ENCODE results near the gene CMTM2. TPM values are rescaled to one million over a fixed set of nuclear protein-coding genes. Genes with fewer than 3 reads are reported as not detected.
A peak's percentile ranks its signal among the peaks of the same experiment; 100 is the strongest.

CMTM2 gene
- total and polyA plus RNA-seq, 2 donors (not counting 1 experiment from before 2014, with no cell fraction given): not detected

DNA sequence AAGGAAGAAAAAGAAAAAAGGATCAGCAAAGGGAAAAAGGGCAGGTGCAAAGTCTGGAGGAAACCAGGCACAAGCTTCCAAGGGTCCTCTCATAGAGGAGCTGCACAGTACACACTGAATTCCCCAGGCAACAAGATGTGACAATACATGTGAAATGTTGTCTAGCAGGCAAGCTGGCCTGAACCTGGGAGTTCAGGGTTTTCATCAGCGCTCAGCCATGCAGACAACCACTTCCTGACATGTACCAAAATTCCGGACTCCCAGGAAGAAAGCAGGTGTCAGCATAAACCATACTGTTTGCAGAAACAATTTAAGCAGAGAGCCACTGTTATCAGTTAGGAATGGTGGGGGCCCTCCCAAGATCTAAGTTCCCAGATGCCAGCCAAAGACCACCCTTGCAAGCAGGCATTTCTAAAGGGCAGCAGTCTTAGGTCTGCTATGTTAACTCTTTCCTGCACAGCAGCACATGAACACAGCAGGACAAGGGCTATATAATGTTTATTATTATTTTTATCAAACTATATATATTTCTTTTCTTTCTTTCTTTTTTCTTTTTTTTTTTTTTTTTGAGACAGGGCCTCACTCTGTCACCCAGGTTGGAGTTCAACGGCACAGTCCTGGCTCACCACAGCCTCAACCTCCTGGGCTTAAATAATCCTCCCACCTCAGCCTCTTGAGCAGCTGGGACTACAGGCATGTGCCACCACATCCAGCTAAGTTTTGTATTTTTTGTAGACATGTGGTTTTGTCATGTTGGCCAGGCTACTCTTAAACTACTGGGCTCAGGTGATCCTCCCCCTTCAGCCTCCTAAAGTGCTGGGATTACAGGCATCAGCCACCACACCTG lies 39.4 kb upstream of the CMTM2 start:
- ChIA-PET CTCF (interaction anchor here (0.9 to 1.4 kb wide), 4 partner anchors 8 to 55 kb away, joined by 3 to 6 read pairs (median 4); no protein-coding TSS in a partner anchor), POLR2A (interaction anchor here (0.7 to 1.5 kb wide), 3 partner anchors 9 to 1874 kb away, joined by 3 to 6 read pairs (median 4); no protein-coding TSS in a partner anchor)
- Histone ChIP-seq H3K27ac (ENCODE audit: low read length in 2 of 2) (no peak overlapping the region), H3K79me2 (ENCODE audit: control insufficient read depth, insufficient read depth, low read length) (no peaks in the 10 kb centered on the region), H3K4me3 (ENCODE audit: control extremely low read depth in 1 of 5, extremely low read depth in 1 of 5, insufficient read depth in 1 of 5, low read depth in 2 of 5, low read length in 4 of 5) (peak overlapping the region in 3 of 5 experiments; percentile 2 to 19 (median 2)), H3K36me3 (replicated peaks in 1 of 2; ENCODE audit: control extremely low read depth in 1 of 2, control insufficient read depth in 1 of 2, extremely low read depth in 1 of 2, insufficient read depth in 2 of 2, low read length in 1 of 2) (no peaks in the 10 kb centered on the region), H3K4me2 (replicated peaks; ENCODE audit: low read depth, low read length, poor library complexity, severe bottlenecking) (peak overlapping the region; percentile 55), H3K9me3 (ENCODE audit: control extremely low read depth in 1 of 3, control insufficient read depth in 2 of 3, insufficient read depth in 1 of 3, low read length in 2 of 3) (no peaks in the 10 kb centered on the region), H2AFZ (ENCODE audit: insufficient read depth, low read depth, low read length, poor library complexity, severe bottlenecking) (no peak overlapping the region), H3K9ac (ENCODE audit: low read length) (no peak overlapping the region), H4K20me1 (ENCODE audit: control insufficient read depth, insufficient read depth, low read length, poor library complexity, severe bottlenecking) (no peaks in the 10 kb centered on the region), H3K27me3 (replicated peaks in 1 of 4; ENCODE audit: control extremely low read depth in 1 of 4, control insufficient read depth in 3 of 4, insufficient read depth in 4 of 4, low read length in 3 of 4) (no peaks in the 10 kb centered on the region), H3K4me1 (ENCODE audit: control insufficient read depth in 2 of 2, insufficient read depth in 2 of 2, low read length in 2 of 2) (peaks cover 38 to 43% of the 10 kb centered on the region in 2 donors)
- no CpG with 5 or more reads among the region's 3 CpGs for WGBS (ENCODE audit: insufficient coverage)
- DNase-seq (peak; percentile 62), ATAC-seq (ENCODE audit: low read depth) (peak; percentile 80)
- Mint-ChIP-seq H3K27ac (peak overlapping the region; percentile 60), H3K4me1 (peaks cover 58% of the 10 kb centered on the region), H3K4me3 (peak overlapping the region; percentile 62), H3K27me3 (no peaks in the 10 kb centered on the region), H3K9me3 (ENCODE audit: insufficient read depth) (no peaks in the 10 kb centered on the region)
- intact Hi-C loops (cut with micrococcal nuclease): loop anchor here (1.0 kb wide), 2 partner anchors 9 to 15 kb away; no protein-coding TSS in a partner anchor
- no peak for TF ChIP-seq EZH2 (IDR thresholded peaks at IDR 0.05; ENCODE audit: borderline replicate concordance, insufficient read depth, low read depth, low read length, poor library complexity, severe bottlenecking)
- TF ChIP-seq, protein P1, sequence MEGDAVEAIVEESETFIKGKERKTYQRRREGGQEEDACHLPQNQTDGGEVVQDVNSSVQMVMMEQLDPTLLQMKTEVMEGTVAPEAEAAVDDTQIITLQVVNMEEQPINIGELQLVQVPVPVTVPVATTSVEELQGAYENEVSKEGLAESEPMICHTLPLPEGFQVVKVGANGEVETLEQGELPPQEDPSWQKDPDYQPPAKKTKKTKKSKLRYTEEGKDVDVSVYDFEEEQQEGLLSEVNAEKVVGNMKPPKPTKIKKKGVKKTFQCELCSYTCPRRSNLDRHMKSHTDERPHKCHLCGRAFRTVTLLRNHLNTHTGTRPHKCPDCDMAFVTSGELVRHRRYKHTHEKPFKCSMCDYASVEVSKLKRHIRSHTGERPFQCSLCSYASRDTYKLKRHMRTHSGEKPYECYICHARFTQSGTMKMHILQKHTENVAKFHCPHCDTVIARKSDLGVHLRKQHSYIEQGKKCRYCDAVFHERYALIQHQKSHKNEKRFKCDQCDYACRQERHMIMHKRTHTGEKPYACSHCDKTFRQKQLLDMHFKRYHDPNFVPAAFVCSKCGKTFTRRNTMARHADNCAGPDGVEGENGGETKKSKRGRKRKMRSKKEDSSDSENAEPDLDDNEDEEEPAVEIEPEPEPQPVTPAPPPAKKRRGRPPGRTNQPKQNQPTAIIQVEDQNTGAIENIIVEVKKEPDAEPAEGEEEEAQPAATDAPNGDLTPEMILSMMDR (IDR thresholded peaks at IDR 0.05): no peak

All from B cell (primary cell).